K562 (cell line): ENCODE data around the gene CRYZ. TPM values are rescaled to one million over a fixed set of nuclear protein-coding genes. Genes with fewer than 3 reads are reported as not detected.

ENCODE experiments used
- CBFB ChIP-seq: sonication (generic); formaldehyde crosslinking; IDR thresholded peaks from 2 replicates; pipeline ENCODE4 v1.4.0; 2020; ENCODE audit warnings: mild to moderate bottlenecking, missing genetic modification reagents
- CEBPB ChIP-seq: fragments of 450-650 bp; IDR thresholded peaks from 2 replicates; pipeline ENCODE4 v1.6.1; 2016; ENCODE audit warnings: missing genetic modification characterization, missing compliant biosample characterization
- CREB5 ChIP-seq: fragments of 250-450 bp; sonication (Bioruptor Pico); IDR thresholded peaks from 2 replicates; pipeline ENCODE4 v1.5.0; 2020; ENCODE audit warnings: mild to moderate bottlenecking
- ETV6 ChIP-seq, 3 experiments: fragments of 150-350 bp in 1 of 3; sonication (generic) in 1 of 3; formaldehyde crosslinking in 1 of 3; IDR thresholded peaks; 2 replicates each; pipeline versions ENCODE4 v1.6.1 to v1.8.0; 2014 to 2022; ENCODE audit warnings: borderline replicate concordance in 2 of 3, low read depth in 2 of 3, antibody characterized with exemption in 1 of 3, low read length in 1 of 3, mild to moderate bottlenecking in 1 of 3, missing genetic modification reagents in 1 of 3
- FOXK2 ChIP-seq, 2 experiments: fragments of 450-650 bp; IDR thresholded peaks in 1 of 2; conservative IDR thresholded peaks in 1 of 2; 2 replicates each; pipeline ENCODE4 v1.6.1; 2016; ENCODE audit warnings: low read depth in 2 of 2, mild to moderate bottlenecking in 1 of 2
- HEY1 ChIP-seq: fragments of 250-450 bp; sonication (Bioruptor Pico); IDR thresholded peaks from 2 replicates; pipeline ENCODE4 v1.5.0; 2020; ENCODE audit warnings: mild to moderate bottlenecking, moderate library complexity, borderline replicate concordance
- HMGXB4 ChIP-seq: sonication (generic); formaldehyde crosslinking; IDR thresholded peaks from 2 replicates; pipeline ENCODE4 v1.8.1; 2023; ENCODE audit warnings: mild to moderate bottlenecking, missing genetic modification reagents
- JUNB ChIP-seq: fragments of 450-650 bp; formaldehyde crosslinking; conservative IDR thresholded peaks from 2 replicates; pipeline ENCODE4 v1.4.0; 2020; ENCODE audit warnings: mild to moderate bottlenecking
- NCOA2 ChIP-seq, 2 experiments: fragments of 450-650 bp; IDR thresholded peaks; 2 replicates each; pipeline ENCODE4 v1.6.1; 2018; ENCODE audit warnings: mild to moderate bottlenecking in 2 of 2, moderate library complexity in 1 of 2; ENCODE audit not compliant: partially characterized antibody in 2 of 2
- NFYB ChIP-seq: IDR thresholded peaks from 2 replicates; pipeline ENCODE4 v1.6.1; 2011; ENCODE audit warnings: mild to moderate bottlenecking, moderate library complexity; ENCODE audit not compliant: insufficient read length; ENCODE audit errors: extremely low read depth
- NR2C1 ChIP-seq, 2 experiments: fragments of 450-650 bp; IDR thresholded peaks; 2 replicates each; pipeline ENCODE4 v1.6.1; 2017; ENCODE audit warnings: mild to moderate bottlenecking in 2 of 2, antibody characterized with exemption in 1 of 2, inconsistent platforms in 1 of 2, missing compliant biosample characterization in 1 of 2, missing genetic modification characterization in 1 of 2
- RERE ChIP-seq: sonication (generic); formaldehyde crosslinking; IDR thresholded peaks from 2 replicates; pipeline ENCODE4 v1.8.0; 2023; ENCODE audit warnings: missing genetic modification reagents, mild to moderate bottlenecking, borderline replicate concordance
- SMC3 ChIP-seq: conservative IDR thresholded peaks from 2 replicates; pipeline ENCODE4 v1.6.1; 2011; ENCODE audit warnings: low read depth, low read length, improper control_type of control experiment; ENCODE audit not compliant: insufficient read depth
- TCF7L2 ChIP-seq: fragments of 150-350 bp; IDR thresholded peaks from 2 replicates; pipeline ENCODE4 v1.6.1; 2016; ENCODE audit warnings: low read depth, mild to moderate bottlenecking, low read length, moderate library complexity
- ZFP91 ChIP-seq: sonication (generic); formaldehyde crosslinking; IDR thresholded peaks from 2 replicates; pipeline ENCODE4 v1.8.0; 2022; ENCODE audit warnings: mild to moderate bottlenecking, missing genetic modification reagents
- polyA plus RNA-seq, 8 experiments: library from polyadenylated mRNA; depleted of rRNA in 4 of 8; stranded (reverse) in 5 of 8; unstranded in 3 of 8; fragments of >200 nt; fragmentation: Nextera tagmentation in 2 of 8; fragmentation: Illumina TruSeq in 1 of 8; extraction: Ambion mirVana in 2 of 8; extraction: Trizol in 1 of 8; gene quantifications; 2 replicates each; pipeline versions ENCODE4 v1.2.1 to v1.2.3, GENCODE V29; 2011 to 2014; ENCODE audit warnings: inconsistent platforms in 1 of 8, missing spikeins in 1 of 8
- total RNA-seq, 7 experiments: library from RNA; depleted of rRNA in 6 of 7; stranded (reverse); fragments of >200 nt in 6 of 7; fragmentation: Illumina TruSeq in 2 of 7; extraction: Trizol in 2 of 7; gene quantifications; 2 replicates each; pipeline versions ENCODE4 v1.2.1 to v1.2.3, GENCODE V29; 2011 to 2021; ENCODE audit warnings: low replicate concordance in 1 of 7

The CRYZ gene
- total and polyA plus RNA-seq, 9 of the 15 experiments (the other 6 are each of a cell fraction or from before 2014, with no cell fraction given), result 51.7 to 179 (median 81.4) TPM

GRCh38 chr1:74689621-74690363, 43.1 kb downstream of the CRYZ start (continued):
- TF ChIP-seq RERE (CRISPR knock-in tag), result no peak
- no peak for TF ChIP-seq NR2C1 (IDR thresholded peaks at IDR 0.05)
- no peak for TF ChIP-seq NR2C1 (tag; IDR thresholded peaks at IDR 0.05)
- peak; percentile 89 for TF ChIP-seq CEBPB (tag)
- TF ChIP-seq HMGXB4 (CRISPR knock-in tag), result no peak
- TF ChIP-seq ZFP91 (CRISPR knock-in tag), result no peak
- TF ChIP-seq ETV6 (IDR thresholded peaks at IDR 0.05; ENCODE audit: borderline replicate concordance in 1 of 2, low read depth in 2 of 2, low read length in 1 of 2), result no peak
- no peak for TF ChIP-seq ETV6 (CRISPR knock-in tag; IDR thresholded peaks at IDR 0.05; ENCODE audit: borderline replicate concordance)
- TF ChIP-seq CBFB (CRISPR knock-in tag), result no peak
- peak; percentile 47 for TF ChIP-seq SMC3
- TF ChIP-seq NCOA2 (IDR thresholded peaks at IDR 0.05; ENCODE audit: partially characterized antibody in 2 of 2), result no peak
- TF ChIP-seq FOXK2 (conservative IDR thresholded peaks at IDR 0.05 in 1 of 2, IDR thresholded peaks at IDR 0.05 in 1 of 2; ENCODE audit: low read depth in 2 of 2), result peak; percentile 74
- no peak for TF ChIP-seq NFYB
- TF ChIP-seq JUNB (CRISPR knock-in tag), result no peak
- TF ChIP-seq TCF7L2, result no peak
- TF ChIP-seq CREB5, result no peak
- no peak for TF ChIP-seq HEY1 (CRISPR knock-in tag)
